Measurements from ENCODE around the gene SLC40A1. TPM values are rescaled to one million over a fixed set of nuclear protein-coding genes. Genes with fewer than 3 reads are reported as not detected.

Gene SLC40A1
- total RNA-seq, 3 donors from 2014 or later: 95.4 to 212 (median 155) TPM

- Histone ChIP-seq H3K4me3 (no peak overlapping the region), H3K4me1 (ENCODE audit: low read depth) (peaks cover 7% of the 10 kb centered on the region), H3K9me3 (no peaks in the 10 kb centered on the region), H3K36me3 (ENCODE audit: low read depth) (no peaks in the 10 kb centered on the region)
- no peak for DNase-seq
- TF ChIP-seq, protein P1, sequence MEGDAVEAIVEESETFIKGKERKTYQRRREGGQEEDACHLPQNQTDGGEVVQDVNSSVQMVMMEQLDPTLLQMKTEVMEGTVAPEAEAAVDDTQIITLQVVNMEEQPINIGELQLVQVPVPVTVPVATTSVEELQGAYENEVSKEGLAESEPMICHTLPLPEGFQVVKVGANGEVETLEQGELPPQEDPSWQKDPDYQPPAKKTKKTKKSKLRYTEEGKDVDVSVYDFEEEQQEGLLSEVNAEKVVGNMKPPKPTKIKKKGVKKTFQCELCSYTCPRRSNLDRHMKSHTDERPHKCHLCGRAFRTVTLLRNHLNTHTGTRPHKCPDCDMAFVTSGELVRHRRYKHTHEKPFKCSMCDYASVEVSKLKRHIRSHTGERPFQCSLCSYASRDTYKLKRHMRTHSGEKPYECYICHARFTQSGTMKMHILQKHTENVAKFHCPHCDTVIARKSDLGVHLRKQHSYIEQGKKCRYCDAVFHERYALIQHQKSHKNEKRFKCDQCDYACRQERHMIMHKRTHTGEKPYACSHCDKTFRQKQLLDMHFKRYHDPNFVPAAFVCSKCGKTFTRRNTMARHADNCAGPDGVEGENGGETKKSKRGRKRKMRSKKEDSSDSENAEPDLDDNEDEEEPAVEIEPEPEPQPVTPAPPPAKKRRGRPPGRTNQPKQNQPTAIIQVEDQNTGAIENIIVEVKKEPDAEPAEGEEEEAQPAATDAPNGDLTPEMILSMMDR (IDR thresholded peaks at IDR 0.05): no peak
- intact Hi-C loops (cut with DNase I, micrococcal nuclease): no loop called here
- ATAC-seq: no peak
Observed at GRCh38 chr2:189561371-189562038, 19.1 kb downstream of the SLC40A1 start.

- no peaks in the 10 kb centered on the region for H3K9me3 ChIP-seq
- TF ChIP-seq, protein P1 (IDR thresholded peaks at IDR 0.05): no peak
- no peak overlapping the region for H3K4me3 ChIP-seq
- peaks cover 15% of the 10 kb centered on the region for H3K4me1 ChIP-seq (ENCODE audit: low read depth)
- ATAC-seq (no peak), DNase-seq (no peak)
- intact Hi-C loops (cut with DNase I, micrococcal nuclease): no loop called here
- H3K36me3 ChIP-seq (ENCODE audit: low read depth): no peaks in the 10 kb centered on the region
Observed at GRCh38 chr2:189560273-189560586, 20.4 kb downstream of the SLC40A1 start.

DNA sequence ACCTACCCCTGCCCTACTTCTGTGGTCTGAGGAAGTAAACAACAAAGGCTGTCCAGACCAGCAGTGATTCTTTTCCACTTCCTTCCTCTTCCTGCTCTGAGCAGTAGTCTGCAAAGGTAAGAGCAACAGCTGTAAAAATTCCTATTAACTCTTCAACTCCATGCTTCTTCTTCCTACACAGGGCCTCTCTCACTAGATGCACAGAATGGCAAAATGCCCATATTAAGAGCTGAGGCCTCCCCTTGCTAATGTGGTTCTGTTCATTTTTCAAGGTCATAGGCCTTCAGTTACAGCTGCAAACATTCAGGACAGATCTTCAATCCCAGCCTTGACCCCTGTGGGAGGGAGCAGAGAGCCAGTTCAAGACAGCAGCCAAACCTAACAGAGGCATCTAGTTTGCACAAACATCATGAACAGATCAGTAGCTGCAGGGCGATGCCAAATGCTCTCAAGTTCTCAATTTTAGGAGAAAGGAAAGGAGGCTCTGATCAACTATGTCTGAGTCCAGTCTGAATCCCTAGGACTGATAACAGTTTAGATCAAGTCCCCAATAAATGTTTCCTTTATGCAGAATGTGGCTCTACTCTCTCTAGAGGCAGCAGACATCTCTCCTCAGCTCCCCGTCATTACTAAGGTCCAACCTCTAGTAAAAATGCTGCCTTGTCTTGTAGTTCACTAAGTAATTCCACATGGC is 20.9 kb downstream of the SLC40A1 start:
- Histone ChIP-seq H3K9me3 (no peaks in the 10 kb centered on the region), H3K36me3 (ENCODE audit: low read depth) (no peaks in the 10 kb centered on the region), H3K4me3 (no peak overlapping the region), H3K4me1 (ENCODE audit: low read depth) (peaks cover 15% of the 10 kb centered on the region)
- DNase-seq (no peak), ATAC-seq (peak; percentile 57)
- intact Hi-C loops (cut with DNase I, micrococcal nuclease): no loop called here
- TF ChIP-seq, protein P1 (IDR thresholded peaks at IDR 0.05): no peak

DNA sequence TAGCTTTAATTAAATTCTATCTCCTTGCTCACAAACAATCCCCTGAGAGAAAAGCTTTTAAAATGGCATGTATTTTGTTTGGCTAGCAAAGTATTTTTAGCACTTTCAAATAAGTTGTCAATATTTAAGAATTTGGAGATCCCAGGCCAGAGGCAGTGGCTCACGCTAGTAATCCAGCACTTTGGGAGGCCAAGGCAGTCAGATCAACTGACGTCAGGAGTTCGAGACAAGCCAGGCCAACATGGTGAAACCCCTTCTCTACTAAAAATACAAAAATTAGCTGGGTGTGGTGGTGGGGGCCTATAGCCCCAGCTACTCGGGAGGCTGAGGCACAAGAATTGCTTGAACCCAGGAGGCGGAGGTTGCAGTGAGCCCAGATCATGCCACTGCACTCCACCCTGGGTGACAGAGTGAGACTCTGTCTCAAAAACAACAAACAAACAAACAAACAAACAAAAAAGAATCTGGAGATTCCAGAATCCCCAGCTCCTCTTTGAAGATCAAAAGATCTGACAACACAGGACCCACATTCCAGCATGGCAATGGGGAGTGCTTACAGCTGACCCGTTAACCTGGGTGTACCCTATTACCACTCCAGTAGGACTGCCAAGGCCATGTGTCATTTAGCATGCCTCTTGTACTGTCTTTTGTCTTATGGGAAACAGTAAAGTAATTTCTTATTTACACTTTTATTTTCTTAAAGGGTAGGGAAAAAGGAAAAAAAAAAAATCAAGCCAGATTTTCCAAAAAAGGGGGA is 21.9 kb downstream of the SLC40A1 start:
- TF ChIP-seq, protein P1 (IDR thresholded peaks at IDR 0.05): no peak
- intact Hi-C loops (cut with DNase I, micrococcal nuclease): no loop called here
- Histone ChIP-seq H3K9me3 (no peaks in the 10 kb centered on the region), H3K36me3 (ENCODE audit: low read depth) (no peaks in the 10 kb centered on the region), H3K4me3 (no peak overlapping the region), H3K4me1 (ENCODE audit: low read depth) (peaks cover 15% of the 10 kb centered on the region)
- DNase-seq: no peak
- no peak for ATAC-seq

- Histone ChIP-seq H3K4me1 (ENCODE audit: low read depth) (peaks cover 15% of the 10 kb centered on the region), H3K36me3 (ENCODE audit: low read depth) (no peaks in the 10 kb centered on the region), H3K4me3 (no peak overlapping the region), H3K9me3 (no peaks in the 10 kb centered on the region)
- TF ChIP-seq, protein P1 (IDR thresholded peaks at IDR 0.05): no peak
- DNase-seq: no peak
- peak; percentile 69 for ATAC-seq
- intact Hi-C loops (cut with DNase I, micrococcal nuclease): no loop called here
Observed at GRCh38 chr2:189557373-189557772, 23.2 kb downstream of the SLC40A1 start.

Data from mucosa of descending colon (tissue), 3 donors.